ENCODE data around the gene LRTM1. TPM values are rescaled to one million over a fixed set of nuclear protein-coding genes. Genes with fewer than 3 reads are reported as not detected.

The LRTM1 gene
- total RNA-seq (2014; rRNA removed): not detected in 2 replicates
- not detected for Bru-seq, nascent RNA
- BruChase-seq, experiment 1, labeled RNA remaining after a 6-hour chase: not detected
- BruChase-seq, experiment 2, labeled RNA remaining after a 2-hour chase: not detected
- long read RNA-seq: 0 reads

- Histone ChIP-seq H3K9ac (ENCODE audit: low read length) (no peak within 1 kb of the TSS), H2AFZ (ENCODE audit: low read length) (no peak within 1 kb of the TSS), H3K9me2 (replicated peaks; ENCODE audit: low read length) (no peaks in the 10 kb centered on the region), H3K4me1 (ENCODE audit: insufficient read depth, low read length) (no peaks in the 10 kb centered on the region), H4K20me1 (ENCODE audit: low read length) (no peaks in the 10 kb centered on the region), H3K79me2 (ENCODE audit: low read length) (no peaks in the 10 kb centered on the region), H3K27me3 (ENCODE audit: low read length) (0 out of 2 replicates have a peak, but pooled peaks cover 4% of the 10 kb centered on the region), H3K36me3 (ENCODE audit: low read depth, low read length) (no peaks in the 10 kb centered on the region), H3K4me2 (ENCODE audit: low read length) (no peak within 1 kb of the TSS), H3F3A (ENCODE audit: low read length, unreplicated experiment) (no peaks in the 10 kb centered on the region), H3K27ac (ENCODE audit: low read length) (no peak within 1 kb of the TSS), H3K4me3 (ENCODE audit: low read length) (no peak within 1 kb of the TSS), H3K9me3 (ENCODE audit: low read length) (no peaks in the 10 kb centered on the region)
- BruUV-seq (replicated peaks): no TSS peak
- CTCF ChIA-PET: no interaction called here
- TF ChIP-seq, protein P1, sequence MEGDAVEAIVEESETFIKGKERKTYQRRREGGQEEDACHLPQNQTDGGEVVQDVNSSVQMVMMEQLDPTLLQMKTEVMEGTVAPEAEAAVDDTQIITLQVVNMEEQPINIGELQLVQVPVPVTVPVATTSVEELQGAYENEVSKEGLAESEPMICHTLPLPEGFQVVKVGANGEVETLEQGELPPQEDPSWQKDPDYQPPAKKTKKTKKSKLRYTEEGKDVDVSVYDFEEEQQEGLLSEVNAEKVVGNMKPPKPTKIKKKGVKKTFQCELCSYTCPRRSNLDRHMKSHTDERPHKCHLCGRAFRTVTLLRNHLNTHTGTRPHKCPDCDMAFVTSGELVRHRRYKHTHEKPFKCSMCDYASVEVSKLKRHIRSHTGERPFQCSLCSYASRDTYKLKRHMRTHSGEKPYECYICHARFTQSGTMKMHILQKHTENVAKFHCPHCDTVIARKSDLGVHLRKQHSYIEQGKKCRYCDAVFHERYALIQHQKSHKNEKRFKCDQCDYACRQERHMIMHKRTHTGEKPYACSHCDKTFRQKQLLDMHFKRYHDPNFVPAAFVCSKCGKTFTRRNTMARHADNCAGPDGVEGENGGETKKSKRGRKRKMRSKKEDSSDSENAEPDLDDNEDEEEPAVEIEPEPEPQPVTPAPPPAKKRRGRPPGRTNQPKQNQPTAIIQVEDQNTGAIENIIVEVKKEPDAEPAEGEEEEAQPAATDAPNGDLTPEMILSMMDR (conservative IDR thresholded peaks at IDR 0.05; ENCODE audit: low read depth, low read length): no peak
- no peak for TF ChIP-seq EZH2 (IDR thresholded peaks at IDR 0.05; ENCODE audit: low read length, unreplicated experiment)
- TF ChIP-seq EZH2phosphoT487 (IDR thresholded peaks at IDR 0.05; ENCODE audit: borderline replicate concordance, low read length): no peak
- ATAC-seq (no peak), DNase-seq (no peak)
- POLR2A ChIA-PET (ENCODE audit: unreplicated experiment): no interaction called here
- intact Hi-C loops (cut with micrococcal nuclease): no loop called here
These were observed at the start of gene LRTM1 for GRCh38 chr3:54928046-54928770. LRTM1 (minus strand) TSS chr3:54928059; CDS start chr3:54927911, 148 bp downstream.

GRCh38 chr3:54977439-54977838, 49.6 kb upstream of the LRTM1 start:
- Histone ChIP-seq H3K4me1 (ENCODE audit: insufficient read depth, low read length) (no peaks in the 10 kb centered on the region), H2AFZ (ENCODE audit: low read length) (no peak overlapping the region), H3K9me3 (ENCODE audit: low read length) (no peaks in the 10 kb centered on the region), H3K27ac (ENCODE audit: low read length) (no peak overlapping the region), H4K20me1 (ENCODE audit: low read length) (no peaks in the 10 kb centered on the region), H3K4me2 (ENCODE audit: low read length) (no peak overlapping the region), H3F3A (ENCODE audit: low read length, unreplicated experiment) (no peaks in the 10 kb centered on the region), H3K9ac (ENCODE audit: low read length) (no peak overlapping the region), H3K4me3 (ENCODE audit: low read length) (no peak overlapping the region), H3K9me2 (replicated peaks; ENCODE audit: low read length) (no peaks in the 10 kb centered on the region), H3K79me2 (ENCODE audit: low read length) (no peaks in the 10 kb centered on the region), H3K27me3 (ENCODE audit: low read length) (no peaks in the 10 kb centered on the region; the same call in 1 of the 2 replicates), H3K36me3 (ENCODE audit: low read depth, low read length) (no peaks in the 10 kb centered on the region)
- ChIA-PET POLR2A (ENCODE audit: unreplicated experiment) (no interaction called here), CTCF (no interaction called here)
- intact Hi-C loops (cut with micrococcal nuclease): no loop called here
- TF ChIP-seq EZH2phosphoT487 (IDR thresholded peaks at IDR 0.05; ENCODE audit: borderline replicate concordance, low read length) (no peak), EZH2 (IDR thresholded peaks at IDR 0.05; ENCODE audit: low read length, unreplicated experiment) (no peak)
- TF ChIP-seq, protein P1 (conservative IDR thresholded peaks at IDR 0.05; ENCODE audit: low read depth, low read length): no peak
- ATAC-seq (no peak), DNase-seq (no peak)
- no TSS peak for BruUV-seq (replicated peaks)

DNA sequence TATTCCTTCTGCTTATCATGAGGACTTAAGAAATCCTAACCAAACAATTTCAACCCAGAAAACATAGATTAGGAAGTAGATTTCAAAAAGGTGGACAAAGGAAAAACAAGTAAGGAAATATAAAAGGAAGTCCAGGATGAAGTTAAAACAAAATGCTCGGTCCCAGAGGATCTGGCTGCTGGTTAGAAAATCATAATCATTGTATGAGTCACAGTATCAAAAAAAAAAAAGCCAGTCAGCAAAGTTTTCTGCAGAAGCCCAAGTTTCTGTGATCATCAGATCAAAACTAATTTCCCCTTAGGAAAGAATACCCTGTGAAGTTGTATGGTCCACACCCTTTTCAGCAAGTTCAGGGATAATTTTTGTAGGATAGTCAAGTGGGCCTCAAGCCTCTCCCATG, 43.0 kb upstream of the LRTM1 start:
- Histone ChIP-seq H3K4me2 (ENCODE audit: low read length) (no peak overlapping the region), H3K36me3 (ENCODE audit: low read depth, low read length) (no peaks in the 10 kb centered on the region), H3K4me1 (ENCODE audit: insufficient read depth, low read length) (no peaks in the 10 kb centered on the region), H3K9ac (ENCODE audit: low read length) (no peak overlapping the region), H3K27ac (ENCODE audit: low read length) (no peak overlapping the region), H3F3A (ENCODE audit: low read length, unreplicated experiment) (no peaks in the 10 kb centered on the region), H3K27me3 (ENCODE audit: low read length) (0 out of 2 replicates have a peak, but pooled peaks cover 3% of the 10 kb centered on the region), H2AFZ (ENCODE audit: low read length) (no peak overlapping the region), H3K9me2 (replicated peaks; ENCODE audit: low read length) (no peaks in the 10 kb centered on the region), H3K9me3 (ENCODE audit: low read length) (no peaks in the 10 kb centered on the region), H3K79me2 (ENCODE audit: low read length) (no peaks in the 10 kb centered on the region), H3K4me3 (ENCODE audit: low read length) (no peak overlapping the region), H4K20me1 (ENCODE audit: low read length) (no peaks in the 10 kb centered on the region)
- DNase-seq: no peak
- ChIA-PET CTCF (no interaction called here), POLR2A (ENCODE audit: unreplicated experiment) (no interaction called here)
- no peak for TF ChIP-seq EZH2 (IDR thresholded peaks at IDR 0.05; ENCODE audit: low read length, unreplicated experiment)
- TF ChIP-seq, protein P1 (conservative IDR thresholded peaks at IDR 0.05; ENCODE audit: low read depth, low read length): no peak
- TF ChIP-seq EZH2phosphoT487 (IDR thresholded peaks at IDR 0.05; ENCODE audit: borderline replicate concordance, low read length): no peak
- no TSS peak for BruUV-seq (replicated peaks)
- intact Hi-C loops (cut with micrococcal nuclease): no loop called here
- no peak for ATAC-seq
